AG04450 (cell line): ENCODE data around the gene AGAP2. TPM values are rescaled to one million over a fixed set of nuclear protein-coding genes. Genes with fewer than 3 reads are reported as not detected.

Experiments used
- CTCF ChIA-PET: fragments of 300-600, 350-600 bp; formaldehyde crosslinking; extraction: SDS; loops from one replicate; lab custom pipeline; 2022; ENCODE audit warnings: antibody characterized with exemption, inconsistent platforms; lab: Charles Lee
- POLR2A ChIA-PET: fragments of 350-600 bp; formaldehyde crosslinking; extraction: SDS; loops from one replicate; lab custom pipeline; 2021; ENCODE audit warnings: antibody characterized with exemption, inconsistent platforms; lab: Yijun Ruan, JAX
- DNase-seq: peaks from one replicate; pipeline ENCODE4 v3.0.0-alpha.2; 2011; ENCODE audit warnings: low read depth, low spot score
- H3K27ac ChIP-seq: one replicate; pipeline ENCODE4 v1.5.1; 2012; ENCODE audit warnings: low read depth, low read length, control low read depth
- H3K27me3 ChIP-seq: one replicate; pipeline ENCODE4 v1.6.0; 2012; ENCODE audit warnings: low read length; ENCODE audit not compliant: control insufficient read depth, insufficient read depth
- H3K4me3 ChIP-seq: 2 replicates; pipeline ENCODE4 v1.5.1; 2011; ENCODE audit warnings: mild to moderate bottlenecking, low read depth, low read length, control low read depth
- H3K9me3 ChIP-seq: 2 replicates; pipeline ENCODE4 v1.5.1; 2012; ENCODE audit warnings: low read length; ENCODE audit not compliant: control insufficient read depth, insufficient read depth
- polyA plus RNA-seq: library from polyadenylated mRNA; depleted of rRNA; stranded (reverse); fragments of >200 nt; gene quantifications from 2 replicates; pipeline ENCODE4 v1.2.3, GENCODE V29; 2011
- TF ChIP-seq, protein P1 (sequence below): IDR thresholded peaks from 2 replicates; pipeline ENCODE4 v1.5.1; 2011; ENCODE audit warnings: low read depth, low read length, control low read depth, inconsistent platforms

AGAP2 gene
- polyA plus RNA-seq, 1 experiment, result 0.02 TPM

DNA sequence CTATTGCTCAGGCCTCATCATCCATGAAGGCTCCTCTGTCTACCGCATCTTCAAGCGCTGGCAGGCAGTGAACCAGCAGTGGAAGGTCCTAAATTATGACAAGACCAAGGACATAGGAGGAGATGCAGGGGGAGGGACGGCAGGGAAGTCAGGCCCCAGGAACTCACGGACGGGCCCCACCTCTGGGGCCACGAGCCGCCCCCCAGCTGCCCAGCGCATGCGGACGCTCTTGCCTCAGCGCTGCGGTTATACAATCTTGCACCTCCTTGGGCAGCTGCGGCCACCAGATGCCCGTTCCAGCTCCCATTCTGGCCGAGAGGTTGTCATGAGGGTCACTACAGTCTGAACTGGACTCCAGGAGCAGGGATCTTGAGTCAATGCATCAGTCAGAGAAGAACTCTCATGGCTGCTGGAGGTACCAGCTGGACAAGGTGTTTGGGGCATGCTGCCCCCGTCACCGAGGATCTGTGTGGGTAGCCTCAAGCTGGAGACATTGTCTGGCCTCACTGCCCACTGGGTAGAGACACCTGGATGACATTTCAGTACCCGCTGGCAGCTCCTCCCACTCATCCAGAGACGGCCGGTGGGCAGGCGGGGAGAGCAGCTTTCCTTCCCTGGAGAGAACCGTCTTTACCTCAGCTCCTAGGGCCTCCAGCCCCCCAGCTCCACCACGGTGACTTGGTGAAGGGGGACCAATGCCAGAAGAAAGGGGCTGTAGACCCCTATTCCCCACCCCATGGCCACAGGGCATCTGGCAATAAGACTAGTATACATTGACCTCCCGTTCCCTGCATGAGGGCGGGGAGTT is 20.2 kb upstream of the AGAP2 start:
- H3K27me3 ChIP-seq, result peaks cover 21% of the 10 kb centered on the region
- no peak overlapping the region for H3K4me3 ChIP-seq
- TF ChIP-seq, protein P1, sequence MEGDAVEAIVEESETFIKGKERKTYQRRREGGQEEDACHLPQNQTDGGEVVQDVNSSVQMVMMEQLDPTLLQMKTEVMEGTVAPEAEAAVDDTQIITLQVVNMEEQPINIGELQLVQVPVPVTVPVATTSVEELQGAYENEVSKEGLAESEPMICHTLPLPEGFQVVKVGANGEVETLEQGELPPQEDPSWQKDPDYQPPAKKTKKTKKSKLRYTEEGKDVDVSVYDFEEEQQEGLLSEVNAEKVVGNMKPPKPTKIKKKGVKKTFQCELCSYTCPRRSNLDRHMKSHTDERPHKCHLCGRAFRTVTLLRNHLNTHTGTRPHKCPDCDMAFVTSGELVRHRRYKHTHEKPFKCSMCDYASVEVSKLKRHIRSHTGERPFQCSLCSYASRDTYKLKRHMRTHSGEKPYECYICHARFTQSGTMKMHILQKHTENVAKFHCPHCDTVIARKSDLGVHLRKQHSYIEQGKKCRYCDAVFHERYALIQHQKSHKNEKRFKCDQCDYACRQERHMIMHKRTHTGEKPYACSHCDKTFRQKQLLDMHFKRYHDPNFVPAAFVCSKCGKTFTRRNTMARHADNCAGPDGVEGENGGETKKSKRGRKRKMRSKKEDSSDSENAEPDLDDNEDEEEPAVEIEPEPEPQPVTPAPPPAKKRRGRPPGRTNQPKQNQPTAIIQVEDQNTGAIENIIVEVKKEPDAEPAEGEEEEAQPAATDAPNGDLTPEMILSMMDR, result no peak
- H3K27ac ChIP-seq, result no peak overlapping the region
- CTCF ChIA-PET, result interaction anchor here (1.0 to 1.4 kb wide), 2 partner anchors 23 to 147 kb away, joined by 3 to 4 read pairs; no protein-coding TSS in a partner anchor
- no peaks in the 10 kb centered on the region; the same call in 1 of the 2 replicates for H3K9me3 ChIP-seq
- no peak for DNase-seq
- POLR2A ChIA-PET, result no interaction called here

- Histone ChIP-seq H3K27ac (no peak overlapping the region), H3K9me3 (no peaks in the 10 kb centered on the region; the same call in 1 of the 2 replicates), H3K27me3 (peaks cover 18% of the 10 kb centered on the region), H3K4me3 (no peak overlapping the region)
- ChIA-PET POLR2A (no interaction called here), CTCF (interaction anchor here (1.4 to 2.3 kb wide), 2 partner anchors 8 to 9 kb away, joined by 3 to 24 read pairs; partner anchors contain the start of gene CYP27B1)
- DNase-seq, result no peak
- TF ChIP-seq, protein P1, result no peak
Observed at GRCh38 chr12:57757771-57758170, 19.2 kb upstream of the AGAP2 start.

DNA sequence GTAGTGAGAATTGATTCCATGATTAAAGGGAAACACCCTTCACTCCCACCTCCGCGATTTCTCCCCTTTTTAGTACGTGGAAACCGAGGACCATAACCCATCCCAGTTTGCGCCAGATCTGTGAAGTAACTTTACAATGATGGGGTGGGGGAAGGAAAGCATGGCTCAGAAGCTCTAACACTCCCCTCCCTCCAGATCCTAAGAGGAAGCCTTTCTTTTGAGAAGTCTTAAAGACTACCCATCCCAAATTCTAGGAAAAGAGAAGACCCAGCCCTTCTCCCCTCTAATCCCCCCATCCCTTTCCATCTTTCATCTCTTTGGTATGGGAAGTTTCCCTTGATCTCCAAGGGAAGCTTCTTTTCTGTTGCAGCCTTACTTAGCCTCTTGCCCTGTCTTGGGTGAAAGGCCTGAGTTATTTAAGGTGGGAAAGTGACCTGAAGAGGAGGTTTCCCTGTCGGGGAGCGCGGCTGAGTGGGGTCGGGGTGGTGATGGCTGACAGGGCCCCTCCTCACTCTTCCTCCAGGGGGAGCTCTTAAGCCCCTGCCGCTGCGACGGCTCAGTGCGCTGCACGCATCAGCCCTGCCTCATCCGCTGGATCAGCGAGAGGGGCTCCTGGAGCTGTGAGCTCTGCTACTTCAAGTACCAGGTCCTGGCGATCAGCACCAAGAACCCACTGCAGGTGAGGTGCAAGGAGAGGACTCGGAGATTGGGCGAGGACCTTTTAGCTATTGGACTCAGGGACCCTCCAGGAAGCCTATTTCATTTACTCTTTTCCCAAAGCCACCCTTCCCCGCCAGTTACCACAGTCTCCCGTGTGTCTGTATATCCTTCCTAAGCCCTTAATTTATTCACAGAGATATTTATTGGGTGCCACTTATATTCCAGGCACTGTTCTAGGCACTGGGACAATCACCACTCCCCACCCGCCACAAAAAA is 18.1 kb upstream of the AGAP2 start:
- CTCF ChIA-PET, result interaction anchor here (0.5 to 2.3 kb wide), 26 partner anchors 8 to 1789 kb away, joined by 3 to 24 read pairs (median 6); partner anchors contain the start of genes CYP27B1, EEF1AKMT3, METTL1 and TSFM
- POLR2A ChIA-PET, result interaction anchor here (0.6 kb wide), 1 partner anchor 10 kb away, joined by 3 read pairs; the partner anchor contains the start of gene CYP27B1
- Histone ChIP-seq H3K9me3 (no peaks in the 10 kb centered on the region; the same call in 1 of the 2 replicates), H3K4me3 (peak overlapping the region; percentile 17), H3K27me3 (peaks cover 18% of the 10 kb centered on the region), H3K27ac (no peak overlapping the region)
- no peak for DNase-seq
- TF ChIP-seq, protein P1, result peak; percentile 80

DNA sequence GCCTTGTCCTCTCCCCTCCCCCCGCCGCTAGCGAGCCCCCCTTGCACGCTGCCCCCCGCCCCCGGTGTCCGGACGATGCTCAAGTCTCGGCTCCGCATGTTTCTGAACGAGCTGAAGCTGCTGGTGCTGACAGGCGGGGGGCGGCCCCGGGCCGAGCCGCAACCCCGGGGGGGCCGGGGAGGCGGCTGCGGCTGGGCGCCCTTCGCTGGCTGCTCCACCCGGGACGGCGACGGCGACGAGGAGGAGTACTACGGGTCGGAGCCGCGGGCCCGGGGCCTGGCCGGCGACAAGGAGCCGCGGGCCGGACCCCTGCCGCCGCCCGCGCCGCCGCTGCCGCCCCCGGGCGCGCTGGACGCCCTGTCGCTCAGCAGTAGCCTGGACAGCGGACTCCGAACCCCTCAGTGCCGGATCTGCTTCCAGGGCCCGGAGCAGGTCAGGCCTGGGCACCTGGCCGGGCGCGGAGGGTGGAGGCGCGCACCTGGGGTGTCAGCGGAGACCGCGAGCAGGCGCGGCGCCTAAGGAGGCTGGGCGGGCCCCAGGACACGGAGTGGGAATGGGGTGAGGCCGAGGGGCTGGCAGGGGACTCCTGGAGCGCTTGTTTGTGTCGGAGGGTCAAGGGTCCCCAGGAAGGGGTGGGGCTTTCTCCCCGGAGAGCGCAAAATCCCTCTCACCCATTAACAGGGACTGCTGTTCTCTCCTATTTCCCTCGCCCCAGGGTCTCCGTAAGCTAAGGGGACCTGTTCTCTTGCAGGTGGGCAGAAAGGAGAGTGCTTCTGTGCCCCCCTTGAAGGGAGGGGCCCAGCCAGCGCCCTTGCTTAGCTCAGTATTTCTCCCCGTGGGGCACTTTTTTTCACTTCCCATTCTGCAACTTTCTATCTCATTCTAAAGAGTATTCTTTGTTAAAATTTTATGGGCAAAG is 17.2 kb upstream of the AGAP2 start:
- Histone ChIP-seq H3K4me3 (peak overlapping the region; percentile 61), H3K27ac (no peak overlapping the region), H3K9me3 (no peaks in the 10 kb centered on the region; the same call in 1 of the 2 replicates), H3K27me3 (peaks cover 15% of the 10 kb centered on the region)
- CTCF ChIA-PET, result interaction anchor here (0.5 to 2.3 kb wide), 19 partner anchors 8 to 1788 kb away, joined by 3 to 24 read pairs (median 6); partner anchors contain the start of genes CYP27B1, EEF1AKMT3, METTL1 and TSFM
- POLR2A ChIA-PET, result interaction anchor here (1.0 kb wide), 1 partner anchor 17 kb away, joined by 3 read pairs; the partner anchor contains the start of gene EEF1AKMT3
- TF ChIP-seq, protein P1, result no peak
- DNase-seq, result no peak
